Effector memory CD8-positive, alpha-beta T cell (primary cell): ENCODE data around the gene OR6Y1.

Experiments
- ATAC-seq: fragments of 150-1000 bp; cut with Tn5 transposase; replicated peaks from 2 replicates; pipeline ENCODE4 v1.10.0; 2021; ENCODE audit warnings: mild to moderate bottlenecking, moderate library complexity
- DNase-seq, 3 experiments: peaks; one replicate each; pipeline ENCODE4 v3.0.0; 2021
- H3K27ac Mint-ChIP-seq, 2 donors: one replicate each; pipeline ENCODE4 v1.8.0; 2022; ENCODE audit warnings: mild to moderate bottlenecking in 2 of 2, mixed read lengths in 2 of 2, moderate library complexity in 2 of 2
- H3K27me3 Mint-ChIP-seq, 2 donors: one replicate each; pipeline ENCODE4 v1.8.0; 2022; ENCODE audit warnings: mixed read lengths in 2 of 2
- H3K36me3 Mint-ChIP-seq: one replicate; pipeline ENCODE4 v1.8.0; 2022; ENCODE audit warnings: mild to moderate bottlenecking, moderate library complexity, mixed read lengths; ENCODE audit not compliant: insufficient read depth
- H3K4me1 Mint-ChIP-seq, 2 donors: one replicate each; pipeline ENCODE4 v1.8.0; 2022; ENCODE audit warnings: low read depth in 2 of 2, mixed read lengths in 2 of 2
- H3K4me3 Mint-ChIP-seq, 2 donors: one replicate each; pipeline ENCODE4 v1.8.0; 2022; ENCODE audit warnings: mild to moderate bottlenecking in 2 of 2, mixed read lengths in 2 of 2, moderate library complexity in 2 of 2
- H3K9me3 Mint-ChIP-seq, 2 donors: one replicate each; pipeline ENCODE4 v1.8.0; 2022; ENCODE audit warnings: mixed read lengths in 2 of 2
- total RNA-seq, 9 experiments: gene quantifications; one replicate each; lab custom pipeline; 2026; lab: John Stamatoyannopoulos, UW

The OR6Y1 gene, protein sequence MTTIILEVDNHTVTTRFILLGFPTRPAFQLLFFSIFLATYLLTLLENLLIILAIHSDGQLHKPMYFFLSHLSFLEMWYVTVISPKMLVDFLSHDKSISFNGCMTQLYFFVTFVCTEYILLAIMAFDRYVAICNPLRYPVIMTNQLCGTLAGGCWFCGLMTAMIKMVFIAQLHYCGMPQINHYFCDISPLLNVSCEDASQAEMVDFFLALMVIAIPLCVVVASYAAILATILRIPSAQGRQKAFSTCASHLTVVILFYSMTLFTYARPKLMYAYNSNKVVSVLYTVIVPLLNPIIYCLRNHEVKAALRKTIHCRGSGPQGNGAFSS
- total RNA-seq: 0 reads per million in 9 experiments

DNA sequence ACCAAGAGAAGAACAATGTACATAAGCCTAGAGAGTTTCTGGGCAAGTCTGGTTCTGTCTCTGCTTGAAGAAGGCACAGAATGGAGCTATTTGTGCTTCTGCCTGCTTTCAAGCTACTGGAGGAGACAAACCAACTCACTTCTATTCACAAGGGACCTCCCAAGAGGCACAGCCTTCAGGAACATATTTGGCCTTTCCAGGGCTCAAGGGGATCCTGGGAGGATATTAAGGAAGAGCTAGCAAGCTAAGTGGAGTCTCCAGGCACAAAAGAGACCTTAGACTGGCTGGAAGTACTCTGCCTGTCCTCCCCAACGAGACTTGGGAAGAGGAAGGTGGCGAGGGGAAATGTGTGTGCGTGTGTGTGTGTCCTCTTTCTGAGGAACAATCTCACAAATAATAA, at the start of gene OR6Y1:
OR6Y1 (minus strand) TSS at position 54 of the 400 bp plus-strand sequence. CDS start 6,300 bp downstream, outside the sequence.
- Mint-ChIP-seq H3K27me3 (peaks cover 35 to 47% of the 10 kb centered on the region in 2 donors), H3K4me1 (no peaks in the 10 kb centered on the region), H3K9me3 (no peaks in the 10 kb centered on the region), H3K4me3 (no peak within 1 kb of the TSS), H3K36me3 (no peaks in the 10 kb centered on the region), H3K27ac (no peak within 1 kb of the TSS)
- ATAC-seq: no peak
- DNase-seq: no peak

DNA sequence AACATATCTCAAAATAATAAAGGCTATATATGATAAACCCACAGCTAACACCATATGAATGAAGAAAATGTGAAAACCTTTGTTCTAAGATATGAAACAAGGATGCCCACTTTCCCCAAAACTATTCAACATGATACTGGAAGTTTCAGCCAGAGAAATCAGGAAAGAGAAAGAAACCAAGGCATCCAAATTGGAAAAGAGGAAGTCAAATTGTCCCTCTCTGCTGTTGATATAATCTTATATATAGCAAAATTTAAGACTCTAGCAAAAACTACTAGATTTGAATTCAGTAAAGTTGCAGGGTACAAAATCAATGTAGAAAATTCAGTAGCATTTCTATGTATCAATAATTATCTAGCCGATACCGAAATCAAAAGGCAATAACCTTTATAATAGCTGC, 46.5 kb upstream of the OR6Y1 start:
- DNase-seq (no peak), ATAC-seq (no peak)
- Mint-ChIP-seq H3K9me3 (peaks cover 11 to 26% of the 10 kb centered on the region in 2 donors), H3K4me1 (no peaks in the 10 kb centered on the region), H3K27me3 (peaks cover 13 to 20% of the 10 kb centered on the region in 2 donors), H3K4me3 (no peak overlapping the region), H3K27ac (no peak overlapping the region), H3K36me3 (no peaks in the 10 kb centered on the region)

DNA sequence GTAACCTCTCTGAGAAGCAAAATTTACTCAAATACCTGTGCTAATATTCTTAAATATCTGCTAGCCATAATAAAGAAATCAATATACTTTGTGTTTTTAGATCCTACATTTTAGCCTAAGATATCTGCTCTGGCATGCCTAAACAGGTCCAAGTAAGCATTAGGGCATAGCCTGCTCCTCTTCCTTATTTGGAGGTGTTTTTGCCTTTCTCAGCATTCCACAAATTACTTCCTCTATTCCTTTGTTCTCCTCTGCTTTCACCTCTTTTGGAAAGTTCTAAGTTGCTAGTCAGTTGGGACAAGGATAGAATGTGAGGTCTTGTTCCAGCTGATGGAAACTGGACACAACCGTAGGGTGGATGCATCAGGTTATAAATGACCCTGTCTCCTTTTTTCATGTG, 32.7 kb upstream of the OR6Y1 start:
- H3K4me3 Mint-ChIP-seq: no peak overlapping the region
- no peak for ATAC-seq
- H3K27ac Mint-ChIP-seq: no peak overlapping the region
- peaks cover 16 to 36% of the 10 kb centered on the region in 2 donors for H3K27me3 Mint-ChIP-seq
- no peaks in the 10 kb centered on the region for H3K4me1 Mint-ChIP-seq
- H3K36me3 Mint-ChIP-seq: no peaks in the 10 kb centered on the region
- no peak for DNase-seq
- peaks cover 0 to 5% of the 10 kb centered on the region in 2 donors for H3K9me3 Mint-ChIP-seq

DNA sequence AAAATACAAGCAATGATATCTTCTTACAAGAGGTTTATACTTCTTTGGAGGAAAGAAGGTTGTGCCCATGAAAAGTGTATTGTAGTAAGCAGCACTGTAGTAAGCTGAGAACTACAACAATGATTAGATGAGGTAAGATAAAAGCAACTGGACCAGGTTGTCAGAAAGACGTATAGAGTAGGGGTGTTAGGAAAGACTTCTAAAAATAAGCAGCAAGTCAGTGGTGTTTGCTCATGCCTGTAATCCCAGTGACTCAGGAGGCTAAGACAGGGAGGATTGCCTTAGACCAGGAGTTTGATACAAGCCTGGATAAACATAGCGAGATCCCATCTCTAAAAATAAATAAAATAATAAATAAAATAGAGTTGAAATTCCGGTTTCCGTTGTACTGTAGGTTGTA, 29.8 kb upstream of the OR6Y1 start:
- Mint-ChIP-seq H3K27me3 (peaks cover 24 to 43% of the 10 kb centered on the region in 2 donors), H3K36me3 (no peaks in the 10 kb centered on the region), H3K27ac (no peak overlapping the region), H3K4me3 (no peak overlapping the region), H3K9me3 (peaks cover 0 to 5% of the 10 kb centered on the region in 2 donors), H3K4me1 (no peaks in the 10 kb centered on the region)
- DNase-seq (no peak), ATAC-seq (no peak)

DNA sequence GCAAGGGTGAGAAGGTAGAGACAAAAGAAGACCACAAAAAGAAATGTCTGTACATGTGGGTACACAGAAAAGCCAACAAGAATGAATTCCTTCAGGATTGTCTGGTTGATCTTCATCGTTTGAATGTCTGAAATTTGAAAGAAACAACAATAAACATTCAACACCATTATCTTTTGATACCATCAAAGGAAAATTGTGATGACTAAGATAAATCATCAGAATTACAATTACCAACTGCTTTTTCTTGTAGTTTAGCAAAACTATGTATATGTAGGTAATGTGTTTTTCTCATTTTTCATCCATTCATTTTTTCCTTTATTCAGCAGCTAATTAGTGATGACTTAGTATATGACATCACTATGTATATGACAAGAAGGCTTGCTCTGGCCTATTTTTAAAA, 25.5 kb upstream of the OR6Y1 start, which contains the start of gene OR10X1:
OR10X1 (minus strand) TSS at position 167 of the 400 bp plus-strand sequence; CDS start at position 167, 0 bp downstream.
- H3K9me3 Mint-ChIP-seq: no peaks in the 10 kb centered on the region
- ATAC-seq: no peak

DNA sequence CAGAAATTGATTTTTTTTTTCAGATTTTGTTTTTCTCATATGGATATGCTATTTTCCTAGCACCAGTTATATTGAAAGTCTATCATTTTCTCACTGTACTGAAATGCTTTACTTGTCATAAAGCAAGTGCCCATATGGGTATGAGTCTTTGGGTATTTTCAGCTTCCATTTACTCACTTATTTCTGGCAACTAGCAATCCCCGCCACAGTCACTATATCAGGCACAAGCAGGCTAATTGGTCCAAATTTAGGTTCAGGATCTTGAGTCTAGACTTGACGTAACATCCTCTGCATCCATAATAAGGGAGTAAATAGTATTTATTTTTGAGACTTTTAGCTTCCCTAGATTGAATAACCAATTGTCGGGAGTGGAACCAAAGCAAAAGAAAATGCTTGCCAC, 23.4 kb upstream of the OR6Y1 start:
- Mint-ChIP-seq H3K9me3 (no peaks in the 10 kb centered on the region), H3K27me3 (peaks cover 26 to 38% of the 10 kb centered on the region in 2 donors), H3K4me3 (no peak overlapping the region), H3K36me3 (no peaks in the 10 kb centered on the region), H3K27ac (no peak overlapping the region), H3K4me1 (no peaks in the 10 kb centered on the region)
- DNase-seq (no peak), ATAC-seq (no peak)

More for the DNA sequence above, 25.5 kb upstream of the OR6Y1 start, which contains the start of gene OR10X1:
- H3K4me1 Mint-ChIP-seq: no peaks in the 10 kb centered on the region
- DNase-seq: no peak
- H3K27me3 Mint-ChIP-seq: peaks cover 40 to 43% of the 10 kb centered on the region in 2 donors
- no peaks in the 10 kb centered on the region for H3K36me3 Mint-ChIP-seq
- no peak within 1 kb of the TSS for H3K4me3 Mint-ChIP-seq
- H3K27ac Mint-ChIP-seq: no peak within 1 kb of the TSS

DNA sequence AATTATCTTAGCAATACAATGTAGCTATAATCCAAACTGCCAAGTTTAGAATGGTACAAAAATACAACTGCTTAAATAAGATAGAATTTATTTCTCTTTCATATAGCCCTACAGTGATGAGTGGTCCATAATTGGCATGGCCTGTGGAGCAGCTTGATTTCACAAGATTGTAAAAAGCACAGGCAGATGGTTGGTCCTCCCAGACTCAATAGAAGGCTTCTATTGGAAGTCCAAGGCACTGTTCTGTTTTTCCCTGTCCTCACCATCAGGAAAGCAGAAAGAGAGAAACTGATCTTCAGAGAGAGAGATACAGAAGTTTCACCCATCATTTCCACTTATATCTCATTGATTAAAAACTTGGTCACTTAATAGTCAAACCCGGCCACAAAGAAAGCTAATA, 18.0 kb upstream of the OR6Y1 start:
- Mint-ChIP-seq H3K27ac (no peak overlapping the region), H3K4me1 (no peaks in the 10 kb centered on the region), H3K27me3 (peaks cover 29 to 41% of the 10 kb centered on the region in 2 donors), H3K9me3 (no peaks in the 10 kb centered on the region), H3K36me3 (no peaks in the 10 kb centered on the region), H3K4me3 (no peak overlapping the region)
- DNase-seq: no peak
- no peak for ATAC-seq

DNA sequence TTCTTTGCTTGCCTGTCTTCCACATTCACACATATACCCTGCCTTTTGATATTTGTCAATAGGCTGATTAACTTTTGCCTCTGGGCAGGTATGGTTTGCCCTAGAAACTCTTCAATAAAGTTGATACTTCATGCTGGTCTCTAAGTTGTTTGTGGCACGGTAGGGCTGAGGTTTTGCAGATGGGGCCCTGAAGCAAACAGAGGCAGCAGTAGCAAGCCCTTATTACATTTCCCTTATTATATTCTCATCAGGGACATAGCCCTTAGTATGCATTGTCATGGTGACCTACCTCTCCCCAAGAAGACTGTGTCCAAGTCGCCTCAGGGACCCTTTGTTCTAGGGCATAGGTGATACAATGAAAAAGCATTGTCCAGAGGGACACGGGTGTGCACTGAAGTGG, 16.3 kb upstream of the OR6Y1 start, which contains the start of gene OR6P1:
OR6P1 (minus strand) TSS at position 101 of the 400 bp plus-strand sequence. CDS start 6,976 bp downstream, outside the sequence.
- Mint-ChIP-seq H3K4me3 (no peak within 1 kb of the TSS), H3K27me3 (peaks cover 38 to 48% of the 10 kb centered on the region in 2 donors), H3K4me1 (no peaks in the 10 kb centered on the region), H3K27ac (no peak within 1 kb of the TSS), H3K9me3 (no peaks in the 10 kb centered on the region), H3K36me3 (no peaks in the 10 kb centered on the region)
- DNase-seq: no peak
- no peak for ATAC-seq

DNA sequence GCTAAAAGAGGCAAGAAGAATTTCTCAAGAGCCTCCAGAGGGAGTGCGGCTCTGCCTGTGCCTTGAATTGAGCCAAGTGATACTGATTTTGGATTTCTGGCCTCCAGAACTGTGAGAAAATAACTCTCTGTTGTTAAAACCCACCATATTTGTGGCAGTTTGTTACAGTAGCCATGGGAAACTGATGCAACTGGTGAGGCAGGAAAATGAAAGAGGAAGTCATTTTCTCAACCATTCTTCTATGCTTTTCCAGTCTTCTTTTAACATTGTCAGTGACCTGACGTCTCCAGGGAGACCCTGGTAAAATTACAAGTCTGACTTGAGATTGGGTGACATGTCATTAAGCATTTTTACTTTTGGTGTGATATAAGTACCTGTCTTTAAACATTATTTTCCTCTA, 10.4 kb upstream of the OR6Y1 start:
- Mint-ChIP-seq H3K4me1 (no peaks in the 10 kb centered on the region), H3K4me3 (no peak overlapping the region), H3K9me3 (peaks cover 0 to 5% of the 10 kb centered on the region in 2 donors), H3K27ac (no peak overlapping the region), H3K36me3 (no peaks in the 10 kb centered on the region), H3K27me3 (peaks cover 50 to 58% of the 10 kb centered on the region in 2 donors)
- DNase-seq (no peak), ATAC-seq (no peak)

DNA sequence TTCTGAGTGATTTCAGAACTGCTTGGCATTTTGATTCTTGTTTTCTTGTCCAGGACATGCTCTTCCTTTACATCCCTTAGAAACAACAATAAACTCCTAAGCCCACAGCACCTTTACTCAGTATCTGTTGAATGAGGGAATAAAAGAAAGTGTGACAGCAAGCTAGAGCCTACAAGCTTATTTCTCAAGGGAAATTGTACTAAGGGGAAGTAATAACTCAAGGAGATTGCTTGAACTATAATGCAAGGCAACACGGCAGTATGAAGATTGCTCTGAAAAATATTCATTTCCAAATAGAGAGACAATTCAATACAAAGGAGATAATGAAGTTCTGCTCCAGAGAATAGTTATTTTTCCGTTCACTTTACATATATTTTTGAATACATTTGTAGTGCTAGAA, 9.6 kb upstream of the OR6Y1 start:
- H3K4me3 Mint-ChIP-seq: no peak overlapping the region
- H3K36me3 Mint-ChIP-seq: no peaks in the 10 kb centered on the region
- H3K27ac Mint-ChIP-seq: no peak overlapping the region
- DNase-seq (no peak), ATAC-seq (no peak)
- H3K4me1 Mint-ChIP-seq: no peaks in the 10 kb centered on the region
- H3K27me3 Mint-ChIP-seq: peaks cover 50 to 59% of the 10 kb centered on the region in 2 donors
- H3K9me3 Mint-ChIP-seq: peaks cover 0 to 5% of the 10 kb centered on the region in 2 donors

DNA sequence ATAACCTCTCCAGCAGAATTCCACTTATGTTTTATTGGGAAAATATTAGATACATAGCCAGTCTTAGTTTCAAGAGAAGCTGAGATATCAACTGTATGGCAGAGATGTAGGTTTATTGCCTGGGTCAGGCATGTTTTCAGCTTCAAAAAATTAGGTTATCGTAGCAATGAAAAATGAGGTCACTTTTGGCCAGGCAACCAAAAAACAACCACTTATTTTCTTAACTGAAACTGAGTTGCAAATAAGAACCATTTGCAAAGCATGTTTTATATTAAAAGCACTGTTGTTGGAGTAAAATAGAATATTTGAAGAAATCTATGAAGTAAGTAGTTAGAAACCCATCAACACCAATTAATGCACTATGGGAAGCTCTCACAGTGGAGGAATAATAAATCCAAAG, 5.5 kb upstream of the OR6Y1 start:
- Mint-ChIP-seq H3K4me1 (no peaks in the 10 kb centered on the region), H3K9me3 (peaks cover 0 to 5% of the 10 kb centered on the region in 2 donors), H3K27ac (no peak overlapping the region), H3K27me3 (peaks cover 36 to 45% of the 10 kb centered on the region in 2 donors), H3K4me3 (no peak overlapping the region), H3K36me3 (no peaks in the 10 kb centered on the region)
- ATAC-seq (no peak), DNase-seq (no peak)

DNA sequence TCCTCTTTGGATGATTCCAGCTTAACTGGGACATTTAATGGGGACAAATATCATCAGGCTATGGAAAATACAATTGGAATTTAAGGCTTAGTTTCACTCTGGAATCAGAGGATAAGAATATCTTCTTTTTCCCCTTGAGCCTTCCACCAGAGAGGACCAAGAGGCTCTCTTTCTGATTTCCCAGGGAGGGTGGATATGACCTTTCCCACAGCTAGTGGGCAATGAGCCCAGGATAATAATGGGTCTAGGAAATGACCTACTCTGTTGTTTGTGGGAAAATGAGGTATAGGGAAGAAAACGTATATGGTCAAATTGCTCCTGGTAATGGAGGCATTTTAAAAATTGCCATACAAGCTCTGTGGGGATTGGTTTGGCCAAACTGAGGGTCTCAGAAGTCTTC, 1.9 kb downstream of the OR6Y1 start:
- no peaks in the 10 kb centered on the region for H3K9me3 Mint-ChIP-seq
- no peaks in the 10 kb centered on the region for H3K4me1 Mint-ChIP-seq
- no peak overlapping the region for H3K27ac Mint-ChIP-seq
- H3K4me3 Mint-ChIP-seq: no peak overlapping the region
- peaks cover 45 to 58% of the 10 kb centered on the region in 2 donors for H3K27me3 Mint-ChIP-seq
- ATAC-seq (no peak), DNase-seq (no peak)
- H3K36me3 Mint-ChIP-seq: no peaks in the 10 kb centered on the region

DNA sequence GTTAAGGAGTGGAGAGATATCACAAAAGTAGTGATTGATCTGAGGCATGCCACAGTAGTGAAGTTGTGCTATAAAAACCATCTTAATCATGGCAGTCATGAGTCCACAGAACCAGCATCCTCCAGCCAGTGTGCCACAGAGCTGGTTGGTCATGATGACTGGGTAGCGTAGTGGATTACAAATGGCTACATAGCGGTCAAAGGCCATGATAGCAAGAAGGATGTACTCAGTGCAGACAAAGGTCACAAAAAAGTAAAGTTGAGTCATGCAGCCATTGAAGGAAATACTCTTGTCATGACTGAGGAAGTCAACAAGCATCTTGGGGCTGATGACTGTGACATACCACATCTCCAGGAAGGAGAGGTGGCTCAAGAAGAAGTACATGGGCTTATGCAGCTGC, 6.7 kb downstream of the OR6Y1 start:
- no peak for ATAC-seq
- H3K36me3 Mint-ChIP-seq: no peaks in the 10 kb centered on the region
- H3K27me3 Mint-ChIP-seq: peaks cover 39 to 47% of the 10 kb centered on the region in 2 donors

DNA sequence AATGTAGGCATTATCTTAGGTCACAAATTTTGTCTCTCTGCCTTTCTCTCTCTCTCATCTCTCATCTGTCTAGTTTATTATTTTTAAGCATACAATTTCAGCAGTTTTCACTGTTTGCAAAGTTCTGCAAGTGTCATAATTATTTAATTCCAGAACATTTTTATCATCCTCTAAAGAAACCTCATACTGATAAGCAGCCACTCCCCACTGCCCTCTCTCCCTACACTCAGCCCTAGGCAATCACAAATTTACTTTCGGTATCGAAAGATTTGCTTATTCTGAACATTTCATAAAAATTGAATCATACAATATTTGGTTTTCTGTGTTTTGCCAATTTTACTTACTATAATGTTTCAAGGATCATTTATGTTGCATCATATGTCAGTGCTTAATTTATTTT, 16.6 kb downstream of the OR6Y1 start:
- H3K27me3 Mint-ChIP-seq: peaks cover 4 to 10% of the 10 kb centered on the region in 2 donors
- no peak overlapping the region for H3K4me3 Mint-ChIP-seq
- no peak for ATAC-seq
- H3K4me1 Mint-ChIP-seq: no peaks in the 10 kb centered on the region
- no peaks in the 10 kb centered on the region for H3K36me3 Mint-ChIP-seq
- H3K27ac Mint-ChIP-seq: no peak overlapping the region
- no peaks in the 10 kb centered on the region for H3K9me3 Mint-ChIP-seq
- no peak for DNase-seq

More for the DNA sequence above, 6.7 kb downstream of the OR6Y1 start:
- no peak for DNase-seq
- H3K4me3 Mint-ChIP-seq: no peak overlapping the region
- no peaks in the 10 kb centered on the region for H3K9me3 Mint-ChIP-seq
- no peak overlapping the region for H3K27ac Mint-ChIP-seq
- no peaks in the 10 kb centered on the region for H3K4me1 Mint-ChIP-seq
